Measurements from ENCODE around the gene GSDME.
"Not testable (repeated sequence)": the region's sequence is repeated elsewhere in the genome, so short reads cannot be mapped to it uniquely, and the experiment has no call there.

Gene GSDME

DNA sequence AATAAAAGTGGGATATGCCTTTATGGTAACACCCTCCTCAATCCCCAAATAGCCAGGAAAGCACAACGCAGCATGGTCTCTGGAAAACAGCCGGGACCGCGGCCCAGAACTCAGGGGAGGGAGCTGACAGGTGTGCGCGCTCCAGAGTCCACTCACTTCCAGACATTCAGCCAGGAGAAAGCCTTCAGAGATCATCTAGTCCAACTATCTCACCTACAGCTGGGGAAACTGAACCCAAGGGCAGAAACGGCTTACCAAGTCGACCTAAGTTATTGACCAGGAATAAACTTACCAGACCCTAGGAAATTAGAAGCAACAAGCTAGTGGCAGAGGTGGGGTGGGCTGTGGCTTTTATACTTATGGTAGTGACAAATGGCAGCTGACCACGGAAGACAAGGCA, 16.4 kb downstream of the GSDME start:
- no peak for DNase-seq

DNA sequence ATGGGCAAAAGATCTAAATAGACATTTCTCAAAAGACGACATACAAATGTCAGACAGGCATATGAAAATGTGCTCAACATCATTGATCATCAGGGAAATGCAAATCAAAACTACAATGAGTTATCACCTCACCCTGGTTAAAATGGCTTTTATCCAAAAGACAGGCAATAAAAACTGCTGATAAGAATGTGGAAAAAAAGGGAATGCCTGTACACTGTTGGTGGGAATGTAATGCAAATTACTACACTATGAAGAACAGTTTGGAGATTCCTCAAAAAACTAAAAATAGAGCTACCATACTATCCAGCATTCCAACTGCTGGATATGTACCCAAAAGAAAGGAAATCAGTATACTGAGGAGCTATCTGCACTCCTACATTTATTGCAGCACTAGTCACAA, 18.0 kb downstream of the GSDME start:
- no peak for DNase-seq

DNA sequence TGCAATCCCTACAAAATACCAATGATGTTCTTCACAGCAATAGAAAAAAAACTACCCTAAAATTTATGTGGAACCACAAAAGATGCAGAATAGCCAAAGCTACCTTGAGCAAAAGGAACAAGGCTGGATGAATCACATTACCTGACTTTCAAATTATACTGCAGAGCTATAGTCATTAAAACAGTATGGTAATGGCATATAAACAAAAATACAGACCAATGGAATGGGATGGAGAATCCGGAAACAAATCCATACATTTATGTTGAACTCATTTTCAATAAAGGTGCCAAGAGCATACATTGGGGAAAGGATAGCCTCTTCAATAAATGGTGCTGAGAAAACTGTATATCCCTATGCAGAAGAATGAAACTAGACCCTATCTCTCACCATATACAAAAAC, 18.7 kb downstream of the GSDME start:
- DNase-seq, result no peak

DNA sequence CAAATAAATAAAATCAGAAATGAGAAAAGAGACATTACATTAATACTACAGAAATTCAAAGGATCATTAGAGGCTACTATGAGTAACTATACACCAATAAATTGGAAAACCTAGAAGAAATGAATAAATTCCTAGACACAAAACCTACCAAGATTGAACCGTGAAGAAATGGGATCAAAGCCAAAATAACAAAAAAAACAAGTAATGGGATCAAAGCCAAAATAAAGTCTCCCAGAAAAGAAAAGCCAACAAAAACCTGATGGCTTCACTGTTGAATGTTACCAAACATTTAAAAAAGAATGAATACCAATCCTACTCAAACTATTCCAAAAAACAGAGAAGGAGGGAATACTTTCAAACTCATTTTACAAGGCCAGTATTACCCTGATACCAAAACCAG, 20.0 kb downstream of the GSDME start:
- no peak for DNase-seq

DNA sequence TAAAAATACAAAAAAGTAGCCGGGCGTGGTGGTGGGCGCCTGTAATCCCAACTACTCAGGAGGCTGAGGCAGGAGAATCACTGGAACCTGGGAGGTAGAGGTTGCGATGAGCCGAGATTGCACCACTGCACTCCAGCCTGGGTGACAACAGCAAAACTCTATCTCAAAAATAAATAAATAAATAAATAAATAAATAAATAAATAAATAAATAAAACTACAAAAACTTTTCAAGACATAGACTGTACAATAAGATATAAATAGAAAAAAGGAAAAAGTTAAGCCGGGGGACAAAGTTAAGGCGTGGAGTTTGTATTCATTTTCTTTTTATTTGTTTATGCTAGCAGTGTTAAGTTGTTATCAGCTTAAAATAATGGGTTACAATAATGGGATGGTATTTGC, 21.7 kb downstream of the GSDME start:
- DNase-seq, result not testable (repeated sequence)

DNA sequence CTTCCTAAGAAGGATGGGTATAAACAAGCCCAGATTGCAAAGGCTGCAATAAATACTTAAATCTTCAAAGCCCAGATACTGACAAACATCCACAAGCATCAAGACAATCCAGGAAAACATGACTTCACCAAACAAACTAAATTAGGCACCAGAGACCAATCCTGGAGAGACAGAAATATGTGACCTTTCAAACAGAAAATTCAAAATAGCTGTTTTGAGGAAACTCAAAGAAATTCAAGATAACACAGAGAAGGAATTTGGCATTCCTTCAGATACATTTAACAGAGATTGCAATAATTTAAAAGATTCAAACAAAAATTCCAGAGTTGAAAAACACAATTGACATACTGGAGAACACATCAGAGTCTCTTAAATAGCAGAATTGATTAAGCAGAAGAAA, 23.0 kb downstream of the GSDME start:
- DNase-seq, result no peak

DNA sequence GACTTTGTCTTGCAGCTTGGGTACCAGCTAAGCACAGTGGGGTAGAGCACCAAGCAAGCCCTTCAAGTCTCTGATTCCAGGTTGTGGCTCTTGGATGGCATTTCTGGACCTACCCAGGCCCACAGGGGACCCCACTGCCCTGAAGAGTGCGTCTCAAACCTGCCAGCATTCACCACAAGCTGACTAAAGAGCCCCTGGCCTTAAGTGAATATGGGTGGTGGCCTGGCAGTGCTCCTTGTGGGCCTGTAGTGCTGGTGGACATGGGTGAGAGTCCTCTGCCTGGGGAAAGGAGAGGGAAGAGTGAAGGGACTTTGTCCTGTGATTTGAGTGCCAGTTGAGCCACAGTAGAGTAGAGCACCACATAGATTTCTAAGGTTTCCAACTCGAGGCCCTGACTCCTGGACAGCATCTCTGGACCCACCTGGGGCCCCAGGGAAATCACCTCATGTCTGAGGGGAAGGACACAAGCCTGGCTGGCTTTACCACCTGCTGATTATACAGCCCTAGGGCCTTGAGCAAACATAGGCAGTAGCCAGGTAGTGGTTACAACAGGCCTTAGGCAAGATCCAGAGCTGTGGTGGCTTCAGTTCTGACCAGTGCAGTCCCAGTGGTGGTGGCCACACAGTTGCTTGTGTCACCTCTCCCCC, 23.7 kb downstream of the GSDME start:
- DNase-seq, result no peak

DNA sequence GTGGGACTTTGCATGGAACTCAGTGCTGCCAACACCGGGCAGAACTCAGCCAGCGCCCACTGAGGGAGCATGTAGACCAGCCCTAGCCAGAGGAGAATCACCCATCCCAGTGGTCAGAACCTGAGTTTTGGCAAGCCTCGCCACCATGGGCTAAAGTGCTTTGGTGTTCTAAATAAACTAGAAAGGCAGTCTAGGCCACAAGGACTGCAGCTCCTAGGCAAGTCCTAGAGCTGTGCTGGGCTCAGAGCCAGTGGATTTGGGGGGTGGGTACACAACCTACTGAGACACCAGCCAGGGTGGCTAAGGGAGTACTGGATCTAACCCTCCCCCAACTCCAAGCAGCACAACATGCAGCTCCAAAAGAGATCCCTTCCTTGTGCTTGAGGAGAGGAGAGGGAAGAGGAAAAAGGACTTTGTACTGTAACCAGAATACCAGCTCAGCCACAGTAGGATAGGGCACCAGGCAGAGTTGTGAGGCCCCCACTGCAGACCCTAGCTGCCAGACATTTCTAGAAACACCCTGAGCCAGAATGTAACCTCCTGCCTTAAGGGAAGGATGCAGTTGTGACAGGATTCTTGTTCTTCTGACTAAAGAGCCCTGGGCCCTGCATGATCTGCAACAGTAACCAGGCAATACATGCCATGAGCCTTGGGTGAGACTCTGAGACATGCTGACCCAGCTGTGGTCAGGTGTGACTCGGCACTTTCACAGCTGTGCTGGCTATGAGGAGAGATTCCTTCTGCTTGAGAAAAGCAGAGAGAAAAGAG, 24.4 kb downstream of the GSDME start:
- no peak for DNase-seq

DNA sequence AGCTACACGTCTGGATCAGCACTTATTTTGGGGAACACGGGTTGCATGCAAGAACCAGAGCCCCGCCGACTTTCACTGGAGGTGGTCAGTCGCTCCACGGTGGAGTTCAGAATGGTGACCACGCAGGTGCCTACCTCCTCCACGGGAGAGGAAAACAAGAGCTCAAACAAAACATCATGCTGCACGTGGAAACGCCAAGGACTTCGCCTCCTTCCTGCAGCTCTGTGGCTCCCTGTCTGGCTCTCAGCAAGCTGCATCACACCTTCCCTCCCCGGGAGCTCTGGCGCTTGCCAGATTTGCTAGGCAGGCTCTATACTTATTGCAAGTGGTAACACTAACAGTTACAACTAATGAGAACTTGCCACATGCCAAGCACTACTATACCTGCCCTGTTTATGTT, 26.0 kb downstream of the GSDME start:
- no peak for DNase-seq

DNA sequence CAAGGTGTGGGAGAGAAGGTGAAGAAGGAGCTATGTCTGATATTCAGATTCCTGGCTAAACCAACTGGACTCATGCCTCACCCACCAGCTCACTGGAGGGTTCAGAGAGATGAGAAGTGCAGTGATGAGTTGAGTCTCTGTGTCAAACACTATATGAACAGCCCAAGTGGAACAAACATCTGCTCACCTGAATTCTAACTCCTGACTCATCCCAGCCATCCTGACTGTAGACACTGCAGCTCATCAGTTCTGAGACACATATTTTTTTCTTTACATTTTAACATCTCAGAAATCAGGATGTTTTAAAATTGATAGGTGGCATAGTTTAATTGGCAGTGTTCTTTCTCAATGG, 27.3 kb downstream of the GSDME start:
- DNase-seq, result no peak

DNA sequence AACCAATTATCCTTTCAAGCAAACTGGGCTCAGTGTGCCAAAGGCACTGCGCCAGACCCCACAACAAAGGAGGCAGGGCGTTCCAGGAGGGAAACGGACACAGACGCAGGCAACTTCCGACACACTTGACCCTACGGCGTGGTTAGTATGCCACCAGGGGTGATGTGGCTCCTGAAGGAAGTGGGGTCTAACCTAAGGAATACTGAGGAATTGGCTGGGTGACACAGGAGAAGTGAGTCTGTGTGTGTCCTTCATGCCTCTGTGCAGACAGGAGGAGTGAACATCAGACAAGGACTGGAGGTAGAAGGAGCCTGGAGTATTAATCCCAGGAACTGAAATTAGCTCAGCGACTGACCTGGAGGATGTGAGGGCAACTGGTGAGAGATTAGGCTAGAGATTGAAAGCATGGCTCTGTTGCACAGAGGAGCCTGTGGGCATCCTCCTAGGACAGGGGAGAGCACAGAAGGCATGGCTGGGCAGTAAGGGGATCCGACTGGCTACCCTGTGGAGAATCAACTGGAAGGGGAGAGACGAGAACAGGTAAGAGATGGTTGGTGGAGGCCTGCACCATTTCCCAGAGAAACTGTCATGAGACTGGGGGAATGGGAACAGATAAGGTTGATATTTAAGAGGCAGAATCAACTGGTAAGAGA, 27.8 kb downstream of the GSDME start:
- DNase-seq, result no peak

DNA sequence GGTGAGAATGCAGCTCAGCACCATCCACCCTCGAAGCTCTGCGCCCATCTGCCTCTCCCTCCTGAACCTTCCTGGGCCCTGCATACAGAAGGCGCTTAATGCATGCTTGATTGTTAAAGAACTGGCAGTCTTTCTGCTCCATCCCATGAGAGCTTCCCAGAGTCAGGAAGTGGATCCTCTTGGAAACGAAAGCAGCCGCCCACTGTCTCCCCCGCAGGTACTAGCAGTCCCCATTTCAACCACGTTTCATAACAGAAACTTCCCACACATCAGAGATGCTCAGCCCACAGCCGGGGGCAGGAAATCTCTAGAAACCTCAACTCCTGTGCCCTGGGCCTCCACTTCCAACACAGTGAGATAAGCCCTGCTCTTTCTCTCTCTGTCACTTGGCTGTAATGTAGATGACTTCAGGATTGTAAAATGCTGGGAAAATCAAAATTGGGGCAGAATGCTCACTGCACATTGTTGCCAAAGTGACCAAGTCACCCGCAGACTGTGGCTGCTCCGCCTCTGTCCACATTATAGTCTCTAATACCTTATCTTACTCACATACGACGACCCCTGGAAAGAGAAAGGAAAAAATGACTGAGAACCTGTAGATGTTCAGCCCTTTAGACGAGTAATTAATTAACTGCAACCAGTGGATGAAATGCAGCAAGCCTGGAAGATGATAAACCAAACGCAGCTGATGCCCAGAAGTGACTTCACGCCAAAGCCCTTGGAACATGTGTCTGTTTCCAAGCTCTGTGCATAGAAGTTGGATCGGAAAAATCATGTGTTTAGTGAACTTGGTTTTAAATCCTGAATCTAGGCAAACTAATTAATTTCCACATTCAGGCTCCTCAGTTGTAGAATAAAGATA, 28.5 kb downstream of the GSDME start:
- no peak for DNase-seq

DNA sequence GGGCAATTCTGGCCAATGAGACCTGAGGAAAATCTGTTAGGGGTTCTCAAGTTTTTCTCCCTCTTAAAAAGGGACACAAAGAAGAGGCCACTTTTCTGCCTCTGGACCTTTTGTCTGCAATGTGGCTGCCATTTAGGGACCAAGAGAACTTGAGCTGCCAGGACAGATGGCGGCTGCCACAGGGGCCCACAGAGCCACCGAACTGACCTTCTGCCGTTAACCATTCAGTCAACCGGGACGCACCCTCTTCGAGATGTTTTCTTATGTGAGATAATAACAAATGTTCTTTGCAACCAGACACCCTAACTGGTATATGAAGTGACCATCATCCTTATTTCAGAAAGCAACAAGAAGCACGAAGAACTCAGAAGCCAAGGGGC, 29.2 kb downstream of the GSDME start:
- DNase-seq, result no peak

DNA sequence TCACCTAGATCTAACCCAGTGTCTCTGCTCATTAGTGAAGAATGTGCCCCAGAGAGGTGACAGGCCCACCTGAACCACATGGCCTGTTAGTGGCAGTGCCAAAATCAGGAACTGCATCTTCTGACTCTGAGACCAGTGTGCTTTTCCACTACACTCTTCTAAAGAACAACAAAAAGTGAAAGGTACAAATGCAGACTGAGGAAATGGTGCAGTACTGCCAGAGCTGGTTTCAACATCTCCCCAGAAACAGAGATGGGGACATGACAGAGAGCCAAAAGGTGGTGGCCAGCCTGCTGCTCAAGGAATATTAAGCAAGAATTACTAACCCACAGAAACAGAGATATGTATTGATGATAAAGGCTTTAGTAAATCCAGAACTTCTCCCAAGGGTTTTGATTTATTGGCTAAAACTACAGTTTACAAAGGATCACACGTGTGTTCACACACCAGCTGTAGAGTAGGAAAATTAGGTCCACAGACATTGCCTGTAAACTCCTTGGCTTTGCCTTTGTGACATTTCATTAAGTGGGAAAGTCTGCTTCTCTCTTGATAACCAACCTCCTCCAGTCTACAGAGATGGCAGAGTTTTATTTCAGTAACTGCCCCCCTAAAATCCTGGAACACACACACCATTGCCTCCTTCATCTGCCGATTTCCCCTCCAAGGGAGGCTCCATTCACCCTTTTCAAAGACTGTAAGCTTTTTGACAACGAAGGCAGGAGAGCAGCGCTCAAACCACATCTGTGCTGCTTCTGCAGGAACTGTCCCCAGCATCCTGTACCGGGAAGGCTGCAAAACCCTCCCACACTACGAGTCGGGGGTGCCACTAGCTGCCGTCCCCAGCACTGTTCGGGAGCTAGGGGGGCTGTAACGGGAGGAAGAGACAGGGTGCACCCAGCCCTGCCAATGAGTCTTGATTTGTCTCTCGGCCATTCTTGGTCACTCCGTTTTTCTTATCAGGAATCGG, 29.8 kb downstream of the GSDME start:
- DNase-seq, result no peak

DNA sequence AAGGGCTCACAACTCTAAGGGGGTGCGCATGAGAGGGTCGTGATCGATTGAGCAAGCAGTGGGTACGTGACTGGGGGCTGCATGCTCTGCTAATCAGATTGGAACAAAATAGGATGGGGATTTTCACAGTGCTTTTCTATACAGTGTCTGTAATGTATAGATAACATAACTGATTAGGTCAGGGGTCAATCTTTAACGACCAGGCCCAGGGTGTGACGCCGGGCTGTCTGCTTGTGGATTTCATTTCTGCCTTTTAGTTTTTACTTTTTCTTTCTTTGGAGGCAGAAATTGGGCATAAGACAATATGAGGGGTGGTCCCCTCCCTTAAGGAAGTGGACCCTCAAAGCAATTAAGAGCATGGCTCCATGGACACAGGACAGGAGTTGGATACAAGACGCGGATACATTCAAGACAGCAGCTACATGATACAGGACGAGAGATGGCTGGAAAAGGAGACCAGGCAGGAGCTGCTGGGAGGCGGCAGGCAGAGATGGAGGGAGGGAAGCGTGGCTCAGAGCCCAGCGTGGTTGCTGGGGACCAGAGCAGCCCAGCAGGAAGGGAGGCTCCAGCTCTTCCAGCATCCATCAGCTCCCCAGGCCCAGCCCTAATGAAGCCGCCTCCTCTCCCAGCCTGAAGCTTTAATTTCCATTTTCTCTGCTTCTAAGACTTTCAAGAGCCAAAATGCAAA, 31.6 kb downstream of the GSDME start:
- DNase-seq, result no peak

DNA sequence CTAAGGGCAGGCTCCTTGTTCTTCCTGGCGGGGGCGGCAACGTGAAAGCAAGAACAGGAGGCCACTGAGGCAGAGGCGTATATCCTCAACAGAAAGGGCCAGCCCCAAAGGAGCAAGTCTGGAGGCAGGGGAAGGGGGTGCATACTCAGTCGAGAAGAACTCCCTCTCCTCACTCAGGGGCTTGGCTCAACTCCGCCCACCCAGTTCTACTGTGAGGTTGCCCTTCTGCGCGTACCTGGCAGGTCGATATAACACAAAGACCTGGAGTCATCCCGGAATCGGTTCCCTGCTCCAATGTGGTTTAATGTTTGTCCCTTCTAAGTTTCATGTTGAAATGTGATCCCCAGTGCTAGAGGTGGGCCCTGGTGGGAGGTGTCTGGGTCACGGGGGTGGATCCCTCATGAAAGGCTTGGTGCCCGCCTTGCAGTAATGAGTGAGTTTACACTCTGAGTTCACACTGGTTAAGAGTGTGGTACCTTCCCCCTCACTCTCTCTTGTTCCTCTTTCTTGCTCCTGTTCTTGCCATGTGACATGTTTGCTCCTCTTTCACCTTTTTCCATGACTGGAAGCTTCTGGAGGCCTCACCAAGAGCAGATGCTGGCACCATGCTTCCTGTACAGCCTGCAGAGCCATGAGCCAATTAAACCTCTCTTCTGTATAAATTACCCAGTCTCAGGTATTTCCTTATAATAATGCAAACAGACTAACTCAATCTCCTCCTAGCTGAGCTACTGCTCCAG, 32.6 kb downstream of the GSDME start:
- DNase-seq, result no peak

DNA sequence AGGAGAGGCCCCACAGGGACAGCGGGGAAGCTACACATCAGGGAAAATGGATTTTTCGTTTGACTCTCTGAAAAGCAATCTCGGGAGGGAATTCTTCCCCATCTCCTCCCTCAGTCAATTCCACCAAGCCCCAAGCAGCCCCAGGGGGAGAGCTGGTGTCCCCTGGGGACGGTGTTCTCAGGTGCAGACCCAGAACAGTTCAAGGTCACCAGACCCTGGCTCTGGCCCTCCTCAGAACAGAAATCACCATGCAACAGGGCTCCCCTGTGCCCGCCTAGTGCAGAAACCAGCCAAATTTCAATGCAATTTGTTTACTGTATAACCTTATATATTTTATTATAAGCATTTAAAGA, 34.1 kb downstream of the GSDME start:
- no peak for DNase-seq

DNA sequence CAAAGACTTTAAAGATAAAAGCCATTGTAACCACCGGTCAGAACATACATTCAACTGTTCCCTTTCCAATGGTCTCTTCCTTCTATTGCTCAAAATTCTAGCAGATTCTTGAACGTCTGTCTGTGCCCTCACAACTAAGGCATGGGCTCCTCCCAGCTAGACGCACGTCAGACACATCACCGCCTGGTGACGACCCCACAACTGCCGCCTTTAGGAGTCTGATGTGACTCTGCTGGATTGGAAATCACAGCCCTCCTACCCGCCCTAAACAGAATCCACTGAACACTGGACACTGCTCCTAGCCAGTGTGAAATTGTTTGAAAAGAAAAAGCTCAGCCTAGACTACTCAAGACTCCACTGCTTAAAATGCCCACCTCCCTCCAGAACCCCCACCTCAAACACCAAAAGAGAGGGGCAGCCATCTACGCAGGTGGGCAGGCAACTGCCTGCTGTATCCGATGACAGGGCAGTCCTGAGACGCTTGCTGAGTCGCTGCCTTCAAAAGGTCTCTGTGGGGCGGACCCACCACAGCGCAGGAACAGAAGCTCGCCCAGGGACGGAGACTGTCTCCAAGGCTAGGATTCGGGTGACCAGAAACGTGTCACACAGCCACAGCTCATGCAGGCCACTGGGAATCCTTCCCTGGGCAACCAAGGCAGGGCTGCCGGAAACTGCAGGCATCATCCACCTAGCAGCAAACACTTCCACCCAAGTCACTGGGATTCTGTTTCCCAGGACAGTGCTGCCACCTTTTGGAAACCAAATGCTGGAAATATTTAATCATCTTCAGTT, 34.7 kb downstream of the GSDME start:
- no peak for DNase-seq

DNA sequence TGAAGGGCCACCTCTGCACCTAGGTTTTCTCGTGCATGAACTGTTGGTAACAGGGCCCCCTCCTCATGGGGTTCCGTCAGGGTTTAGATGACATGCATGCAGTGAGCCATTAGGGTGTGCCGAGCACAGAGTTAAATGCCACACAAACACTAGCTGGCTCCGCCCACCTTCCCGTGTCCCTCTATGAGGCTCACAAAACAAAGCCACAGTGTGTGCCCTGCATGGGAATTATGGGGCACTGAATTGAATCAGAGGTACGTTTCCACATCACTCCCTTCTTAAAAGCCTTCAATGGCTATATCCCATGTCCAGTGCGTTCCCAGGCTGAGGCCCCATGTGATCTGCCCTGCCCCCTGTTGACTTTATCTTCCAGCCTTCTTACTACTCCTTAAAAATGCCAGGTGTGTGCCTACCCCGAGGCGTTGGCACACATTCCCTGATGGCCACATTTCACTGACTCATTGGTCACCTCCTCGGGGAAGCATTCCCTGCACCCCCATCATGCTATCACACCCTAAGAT, 35.7 kb downstream of the GSDME start:
- DNase-seq, result no peak

DNA sequence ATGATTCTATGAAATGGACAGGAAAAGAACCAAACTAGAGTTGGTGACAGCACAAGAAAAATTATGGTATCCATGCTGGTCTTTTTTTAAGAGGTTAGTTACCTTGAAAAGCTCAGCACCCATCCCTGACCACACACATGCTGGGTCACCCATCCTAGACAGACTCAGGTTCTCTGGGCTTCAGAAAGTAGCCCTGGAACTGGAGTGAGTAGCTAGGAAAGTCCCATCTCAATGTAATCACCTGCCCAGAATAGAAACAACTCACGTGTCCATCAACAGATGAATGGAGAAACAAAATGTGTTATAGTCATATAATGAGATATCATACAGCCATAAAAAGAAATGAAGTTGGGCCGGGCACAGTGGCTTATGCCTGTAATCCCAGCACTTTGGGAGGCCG, 37.0 kb downstream of the GSDME start:
- no peak for DNase-seq
